Activated B cell treated with CpG ODN at 0.5 μM for 24 hours (primary cell): Measurements from ENCODE around the gene KIAA0232. TPM values are rescaled to one million over a fixed set of nuclear protein-coding genes. Genes with fewer than 3 reads are reported as not detected.

Source experiments
- ATAC-seq: fragments of 200-7000 bp; cut with Tn5 transposase; one replicate; pipeline ENCODE4 v1.10.0; 2021; ENCODE audit warnings: low read depth, mild to moderate bottlenecking, moderate library complexity
- CTCF ChIA-PET: fragments of 350-600 bp; sonication (Branson Sonifier 250); formaldehyde crosslinking; loops from one replicate; lab custom pipeline; 2021; ENCODE audit warnings: antibody characterized with exemption; lab: Charles Lee
- POLR2A ChIA-PET: fragments of 350-600 bp; sonication (Branson Sonifier 250); formaldehyde crosslinking; loops from one replicate; lab custom pipeline; 2021; ENCODE audit warnings: antibody characterized with exemption; lab: Charles Lee
- DNase-seq: peaks from one replicate; pipeline ENCODE4 v3.0.0; 2022
- H3K27ac Mint-ChIP-seq: one replicate; pipeline ENCODE4 v1.8.0; 2020; ENCODE audit warnings: mixed read lengths
- H3K27me3 Mint-ChIP-seq: one replicate; pipeline ENCODE4 v1.8.0; 2021; ENCODE audit warnings: mixed read lengths
- H3K36me3 Mint-ChIP-seq: one replicate; pipeline ENCODE4 v1.8.0; 2021; ENCODE audit warnings: low read depth, mixed read lengths
- H3K4me1 Mint-ChIP-seq: one replicate; pipeline ENCODE4 v1.8.0; 2021; ENCODE audit warnings: mixed read lengths
- H3K4me3 Mint-ChIP-seq: one replicate; pipeline ENCODE4 v1.8.0; 2020; ENCODE audit warnings: mild to moderate bottlenecking, mixed read lengths
- H3K9me3 Mint-ChIP-seq: one replicate; pipeline ENCODE4 v1.8.0; 2020; ENCODE audit warnings: mixed read lengths
- CTCF ChIP-seq: fragments of 200-600 bp; IDR thresholded peaks from one replicate; pipeline ENCODE4 v1.8.0; 2022; ENCODE audit warnings: antibody characterized with exemption, mild to moderate bottlenecking
- intact Hi-C: fragments of 100-400 bp; cut with micrococcal nuclease; formaldehyde crosslinking; loops from one replicate; pipeline ENCODE4 v1.15.1; 2024
- total RNA-seq: library from RNA; stranded (reverse); gene quantifications from 2 replicates; pipeline ENCODE4 v1.2.3, GENCODE V29; 2022

The KIAA0232 gene
- total RNA-seq, 1 donor from 2014 or later, result 15.5 TPM

- no peak overlapping the region for H3K4me3 Mint-ChIP-seq
- intact Hi-C loops, result loop anchor here (5.0 kb wide), 1 partner anchor 35 kb away; no protein-coding TSS in a partner anchor
- POLR2A ChIA-PET, result no interaction called here
- H3K27ac Mint-ChIP-seq, result no peak overlapping the region
- peaks cover 24% of the 10 kb centered on the region for H3K4me1 Mint-ChIP-seq
- H3K9me3 Mint-ChIP-seq, result no peaks in the 10 kb centered on the region
- no peaks in the 10 kb centered on the region for H3K27me3 Mint-ChIP-seq
- CTCF ChIA-PET, result interaction anchor here (1.5 kb wide), 1 partner anchor 61 kb away, joined by 4 read pairs; no protein-coding TSS in a partner anchor
- no peak for ATAC-seq
- no peak for TF ChIP-seq CTCF
- peaks cover 11% of the 10 kb centered on the region for H3K36me3 Mint-ChIP-seq
- no peak for DNase-seq
Observed at GRCh38 chr4:6812766-6813165, 30.2 kb downstream of the KIAA0232 start.

DNA sequence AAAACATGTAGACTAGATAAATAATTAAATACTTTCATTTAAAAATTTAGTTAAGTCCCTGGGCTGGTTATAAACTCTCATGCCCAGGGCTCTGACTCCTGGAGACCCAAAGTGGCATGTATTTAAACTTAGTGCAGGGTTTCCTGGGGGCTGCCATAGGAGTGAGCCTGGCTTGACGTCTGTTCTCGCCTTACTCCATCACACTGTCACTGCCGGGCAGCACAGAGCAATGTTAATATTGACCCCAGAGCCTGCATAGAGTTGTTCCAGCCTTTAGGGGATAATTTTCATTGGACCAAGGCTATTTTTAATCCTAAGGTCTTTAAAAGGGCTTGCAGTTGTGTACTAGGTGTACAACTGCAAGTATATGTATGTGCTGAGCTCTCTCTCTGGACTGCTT is 31.2 kb downstream of the KIAA0232 start:
- peaks cover 13% of the 10 kb centered on the region for H3K36me3 Mint-ChIP-seq
- no peak for ATAC-seq
- no peak for DNase-seq
- no peak overlapping the region for H3K4me3 Mint-ChIP-seq
- intact Hi-C loops, result loop anchor here (5.0 kb wide), 1 partner anchor 34 kb away; no protein-coding TSS in a partner anchor
- H3K9me3 Mint-ChIP-seq, result peaks cover 5% of the 10 kb centered on the region
- H3K27ac Mint-ChIP-seq, result no peak overlapping the region
- POLR2A ChIA-PET, result no interaction called here
- CTCF ChIA-PET, result no interaction called here
- no peak for TF ChIP-seq CTCF
- H3K27me3 Mint-ChIP-seq, result no peaks in the 10 kb centered on the region
- H3K4me1 Mint-ChIP-seq, result peaks cover 18% of the 10 kb centered on the region

- Mint-ChIP-seq H3K27ac (no peak overlapping the region), H3K27me3 (no peaks in the 10 kb centered on the region), H3K36me3 (peaks cover 15% of the 10 kb centered on the region), H3K4me3 (no peak overlapping the region), H3K9me3 (peaks cover 15% of the 10 kb centered on the region), H3K4me1 (peaks cover 28% of the 10 kb centered on the region)
- ATAC-seq (no peak), DNase-seq (no peak)
- CTCF ChIA-PET, result no interaction called here
- intact Hi-C loops, result loop anchor here (5.0 kb wide), 1 partner anchor 33 kb away; the partner anchor contains the start of gene KIAA0232
- POLR2A ChIA-PET, result no interaction called here
- no peak for TF ChIP-seq CTCF
Observed at GRCh38 chr4:6815029-6815836, 32.7 kb downstream of the KIAA0232 start.

DNA sequence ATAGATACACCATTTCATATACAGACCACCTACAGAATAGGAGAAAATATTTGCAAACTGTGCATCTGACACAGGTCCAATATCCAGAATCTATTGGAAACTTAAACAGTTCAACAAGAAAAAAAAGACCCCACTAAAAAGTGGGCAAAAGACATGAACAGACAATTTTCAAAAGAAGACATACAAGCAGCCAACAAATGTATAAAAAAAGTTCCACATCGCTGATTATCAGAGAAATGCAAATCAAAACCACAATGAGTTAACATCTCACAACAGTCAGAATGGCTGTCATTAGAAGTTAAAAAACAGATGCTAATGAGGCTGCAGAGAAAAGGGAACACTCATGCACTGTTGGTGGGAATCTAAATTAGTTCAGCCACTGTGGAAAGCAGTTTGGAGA is 36.8 kb downstream of the KIAA0232 start:
- no peak overlapping the region for H3K4me3 Mint-ChIP-seq
- DNase-seq (no peak), ATAC-seq (no peak)
- ChIA-PET CTCF (no interaction called here), POLR2A (no interaction called here)
- no peak overlapping the region for H3K27ac Mint-ChIP-seq
- peaks cover 27% of the 10 kb centered on the region for H3K36me3 Mint-ChIP-seq
- peaks cover 11% of the 10 kb centered on the region for H3K4me1 Mint-ChIP-seq
- H3K9me3 Mint-ChIP-seq, result peaks cover 21% of the 10 kb centered on the region
- intact Hi-C loops, result loop anchor here (5.0 kb wide), 1 partner anchor 37 kb away; the partner anchor contains the start of gene KIAA0232
- no peak for TF ChIP-seq CTCF
- H3K27me3 Mint-ChIP-seq, result no peaks in the 10 kb centered on the region

DNA sequence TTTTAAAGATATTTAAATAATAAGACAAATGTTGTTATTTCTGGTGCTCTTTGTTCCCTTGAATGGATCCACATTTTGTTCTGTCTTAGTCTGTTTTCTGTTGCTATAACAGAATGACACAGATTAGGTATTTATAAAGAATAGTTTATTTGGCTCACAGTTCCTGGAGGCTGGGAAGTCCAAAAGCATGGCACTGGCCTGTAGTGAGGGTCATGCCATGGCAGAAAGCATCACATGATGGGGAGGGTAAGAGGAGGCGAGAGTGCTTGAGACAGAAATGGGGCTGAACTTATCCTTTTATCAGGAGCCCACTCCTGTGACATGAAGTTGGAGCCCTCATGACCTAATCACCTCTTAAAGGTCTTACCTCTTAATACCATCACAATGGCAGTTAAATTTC is 38.2 kb downstream of the KIAA0232 start:
- no peaks in the 10 kb centered on the region for H3K27me3 Mint-ChIP-seq
- H3K4me3 Mint-ChIP-seq, result no peak overlapping the region
- ChIA-PET CTCF (no interaction called here), POLR2A (no interaction called here)
- TF ChIP-seq CTCF, result no peak
- H3K4me1 Mint-ChIP-seq, result peaks cover 11% of the 10 kb centered on the region
- intact Hi-C loops, result no loop called here
- H3K36me3 Mint-ChIP-seq, result peaks cover 36% of the 10 kb centered on the region
- H3K9me3 Mint-ChIP-seq, result peaks cover 21% of the 10 kb centered on the region
- DNase-seq, result no peak
- H3K27ac Mint-ChIP-seq, result no peak overlapping the region
- no peak for ATAC-seq
